B cell (primary cell): Measurements from ENCODE around the gene CAPN9. TPM values are rescaled to one million over a fixed set of nuclear protein-coding genes. Genes with fewer than 3 reads are reported as not detected.

Experiments used
- ATAC-seq: fragments of 200-7000 bp; cut with Tn5 transposase; one replicate; pipeline ENCODE4 v1.10.0; 2021; ENCODE audit warnings: low read depth, mild to moderate bottlenecking, moderate number of reproducible peaks, moderate library complexity
- CTCF ChIA-PET: fragments of 350-600 bp; sonication (Branson Sonifier 250); formaldehyde crosslinking; loops from one replicate; lab custom pipeline; 2021; ENCODE audit warnings: antibody characterized with exemption, inconsistent platforms; lab: Charles Lee
- POLR2A ChIA-PET: fragments of 350-600 bp; sonication (Branson Sonifier 250); formaldehyde crosslinking; loops from one replicate; lab custom pipeline; 2021; ENCODE audit warnings: antibody characterized with exemption; lab: Charles Lee
- DNase-seq: peaks from one replicate; pipeline ENCODE4 v3.0.0; 2013
- H2AFZ ChIP-seq: 2 replicates; pipeline ENCODE4 v1.6.1; 2012; ENCODE audit warnings: mild to moderate bottlenecking, low read depth, low read length; ENCODE audit not compliant: insufficient read depth, poor library complexity, severe bottlenecking
- H3K27ac ChIP-seq, 2 donors: 1 replicate in 1 of 2; 2 replicates in 1 of 2; pipeline ENCODE4 v1.5.1; 2012 to 2013; ENCODE audit warnings: low read length in 2 of 2, mild to moderate bottlenecking in 2 of 2, moderate library complexity in 1 of 2
- H3K27me3 ChIP-seq, 4 experiments: fragments of 200-600 bp in 1 of 4; sonication (generic) in 1 of 4; replicated peaks in 1 of 4; 1 replicate in 2 of 4; 2 replicates in 2 of 4; pipeline versions ENCODE4 v1.6.1 to v1.7.0; 2013 to 2016; ENCODE audit warnings: low read length in 3 of 4, mild to moderate bottlenecking in 2 of 4, mixed read lengths in 1 of 4, moderate library complexity in 1 of 4; ENCODE audit not compliant: insufficient read depth in 4 of 4, control insufficient read depth in 3 of 4; ENCODE audit errors: control extremely low read depth in 1 of 4
- H3K36me3 ChIP-seq, 2 experiments: replicated peaks in 1 of 2; 1 replicate in 1 of 2; 2 replicates in 1 of 2; pipeline versions ENCODE4 v1.6.1 to v1.7.1; 2013; ENCODE audit warnings: low read length in 1 of 2; ENCODE audit not compliant: insufficient read depth in 2 of 2, control insufficient read depth in 1 of 2; ENCODE audit errors: control extremely low read depth in 1 of 2, extremely low read depth in 1 of 2
- H3K4me1 ChIP-seq, 2 donors: fragments of 200-600 bp in 1 of 2; sonication (generic) in 1 of 2; 1 replicate in 1 of 2; 2 replicates in 1 of 2; pipeline versions ENCODE4 v1.5.1 to v1.6.1; 2013 to 2017; ENCODE audit warnings: low read length in 2 of 2; ENCODE audit not compliant: control insufficient read depth in 2 of 2, insufficient read depth in 2 of 2
- H3K4me2 ChIP-seq: replicated peaks from 2 replicates; pipeline ENCODE3; 2012; ENCODE audit warnings: mild to moderate bottlenecking, low read depth, low read length; ENCODE audit not compliant: poor library complexity, severe bottlenecking
- H3K4me3 ChIP-seq, 5 experiments: fragments of 200-600 bp in 1 of 5; sonication (generic) in 1 of 5; 1 replicate in 3 of 5; 2 replicates in 2 of 5; pipeline versions ENCODE4 v1.5.1 to v1.7.0; 2011 to 2016; ENCODE audit warnings: low read length in 4 of 5, mild to moderate bottlenecking in 4 of 5, low read depth in 2 of 5, control low read depth in 1 of 5, moderate library complexity in 1 of 5; ENCODE audit not compliant: insufficient read depth in 1 of 5; ENCODE audit errors: control extremely low read depth in 1 of 5, extremely low read depth in 1 of 5
- H3K79me2 ChIP-seq: fragments of 200-600 bp; sonication (generic); one replicate; pipeline ENCODE4 v1.6.0; 2016; ENCODE audit warnings: low read length; ENCODE audit not compliant: control insufficient read depth, insufficient read depth
- H3K9ac ChIP-seq: fragments of 200-600 bp; sonication (generic); 2 replicates; pipeline ENCODE4 v1.6.1; 2017; ENCODE audit warnings: mild to moderate bottlenecking, low read length, moderate library complexity
- H3K9me3 ChIP-seq, 3 donors: one replicate each; pipeline versions ENCODE4 v1.6.1 to v1.7.1; 2013; ENCODE audit warnings: low read length in 2 of 3; ENCODE audit not compliant: control insufficient read depth in 2 of 3, insufficient read depth in 1 of 3; ENCODE audit errors: control extremely low read depth in 1 of 3
- H4K20me1 ChIP-seq: 2 replicates; pipeline ENCODE4 v1.6.0; 2012; ENCODE audit warnings: mild to moderate bottlenecking, low read length; ENCODE audit not compliant: insufficient read depth, control insufficient read depth, poor library complexity, severe bottlenecking
- H3K27ac Mint-ChIP-seq: one replicate; pipeline ENCODE4 v1.8.0; 2021; ENCODE audit warnings: mixed read lengths
- H3K27me3 Mint-ChIP-seq: one replicate; pipeline ENCODE4 v1.8.0; 2021; ENCODE audit warnings: mixed read lengths
- H3K4me1 Mint-ChIP-seq: one replicate; pipeline ENCODE4 v1.8.0; 2021; ENCODE audit warnings: mixed read lengths
- H3K4me3 Mint-ChIP-seq: one replicate; pipeline ENCODE4 v1.8.0; 2021; ENCODE audit warnings: mixed read lengths
- H3K9me3 Mint-ChIP-seq: one replicate; pipeline ENCODE4 v1.8.0; 2022; ENCODE audit warnings: mixed read lengths; ENCODE audit not compliant: insufficient read depth
- CTCF ChIP-seq: fragments of 200-600 bp; IDR thresholded peaks from one replicate; pipeline ENCODE4 v1.8.0; 2022; ENCODE audit warnings: antibody characterized with exemption, mild to moderate bottlenecking
- EZH2 ChIP-seq: IDR thresholded peaks from 2 replicates; pipeline ENCODE4 v1.6.1; 2012; ENCODE audit warnings: borderline replicate concordance, low read depth, mild to moderate bottlenecking, moderate library complexity, low read length; ENCODE audit not compliant: insufficient read depth, poor library complexity, severe bottlenecking
- WGBS: methylation state at CpG from one replicate; pipeline ENCODE4 v1.1.5; 2013; ENCODE audit warnings: missing lambda C conversion rate; ENCODE audit not compliant: insufficient coverage; 5-methylcytosine and 5-hydroxymethylcytosine counted together
- intact Hi-C: fragments of 100-400 bp; cut with micrococcal nuclease; formaldehyde crosslinking; loops from one replicate; pipeline ENCODE4 v1.10.0; 2022
- polyA plus RNA-seq: library from polyadenylated mRNA; depleted of rRNA; stranded (reverse); fragments of >200 nt; gene quantifications from 2 replicates; pipeline ENCODE4 v1.2.3, GENCODE V29; 2012
- total RNA-seq, 2 donors: library from RNA; stranded (reverse); fragments of 120-200 nt in 1 of 2; gene quantifications; 1 replicate in 1 of 2; 2 replicates in 1 of 2; pipeline versions ENCODE4 v1.2.3 to v1.2.4, GENCODE V29; 2013 to 2022

Gene CAPN9
- total and polyA plus RNA-seq, 2 donors (not counting 1 experiment from before 2014, with no cell fraction given): not detected

GRCh38 chr1:230794871-230795605, 47.9 kb downstream of the CAPN9 start:
- no peak for TF ChIP-seq EZH2
- no peak for TF ChIP-seq CTCF
- Histone ChIP-seq H3K9ac (no peak overlapping the region), H3K4me1 (no peaks in the 10 kb centered on the region), H4K20me1 (no peaks in the 10 kb centered on the region), H3K4me3 (no peak overlapping the region), H3K9me3 (no peaks in the 10 kb centered on the region), H3K79me2 (no peaks in the 10 kb centered on the region), H3K4me2 (no peak overlapping the region), H3K36me3 (no peaks in the 10 kb centered on the region), H3K27ac (no peak overlapping the region), H2AFZ (no peak overlapping the region), H3K27me3 (peaks cover 0 to 11% (median 0%) of the 10 kb centered on the region in 4 experiments)
- WGBS: 92% methylated on average over 16 of the region's 19 CpGs
- Mint-ChIP-seq H3K27me3 (peaks cover 33% of the 10 kb centered on the region), H3K27ac (no peak overlapping the region), H3K4me1 (no peaks in the 10 kb centered on the region), H3K9me3 (no peaks in the 10 kb centered on the region), H3K4me3 (no peak overlapping the region)
- POLR2A ChIA-PET: no interaction called here
- no peak for DNase-seq
- CTCF ChIA-PET: no interaction called here
- ATAC-seq: no peak
- intact Hi-C loops: loop anchor here (5.0 kb wide), 1 partner anchor 417 kb away; no protein-coding TSS in a partner anchor

GRCh38 chr1:230796626-230797025, 49.4 kb downstream of the CAPN9 start:
- intact Hi-C loops: loop anchor here (5.0 kb wide), 1 partner anchor 416 kb away; no protein-coding TSS in a partner anchor
- POLR2A ChIA-PET: no interaction called here
- DNase-seq: no peak
- peaks cover 30% of the 10 kb centered on the region for H3K27me3 Mint-ChIP-seq
- no peak overlapping the region for H3K27ac Mint-ChIP-seq
- no peaks in the 10 kb centered on the region for H4K20me1 ChIP-seq
- no peak overlapping the region for H3K4me2 ChIP-seq
- CTCF ChIA-PET: no interaction called here
- H3K36me3 ChIP-seq: no peaks in the 10 kb centered on the region
- no peak overlapping the region for H3K4me3 ChIP-seq
- H2AFZ ChIP-seq: no peak overlapping the region
- WGBS: no CpG with 5 or more reads among the region's 2 CpGs
- ATAC-seq: no peak
- H3K4me3 Mint-ChIP-seq: no peak overlapping the region
- H3K9me3 ChIP-seq: no peaks in the 10 kb centered on the region
- no peaks in the 10 kb centered on the region for H3K4me1 Mint-ChIP-seq
- TF ChIP-seq EZH2 (no peak), CTCF (no peak)
- H3K9me3 Mint-ChIP-seq: no peaks in the 10 kb centered on the region
- H3K4me1 ChIP-seq: no peaks in the 10 kb centered on the region
- H3K79me2 ChIP-seq: no peaks in the 10 kb centered on the region
- peaks cover 0 to 13% (median 0%) of the 10 kb centered on the region in 4 experiments for H3K27me3 ChIP-seq
- H3K9ac ChIP-seq: no peak overlapping the region
- H3K27ac ChIP-seq: no peak overlapping the region
